ENCODE results near the gene CTNND2.
A peak's percentile ranks its signal among the peaks of the same experiment; 100 is the strongest.

CTNND2 gene

GRCh38 chr5:11355491-11355890 lies 548.8 kb downstream of the CTNND2 start:
- no peak overlapping the region for H3K4me3 ChIP-seq (ENCODE audit: low read length)
- no peak for TF ChIP-seq CTCF (conservative IDR thresholded peaks at IDR 0.05; ENCODE audit: low read depth, low read length)
- DNase-seq (ENCODE audit: low read depth) = no peak

GRCh38 chr5:11346336-11346735 lies 557.9 kb downstream of the CTNND2 start:
- TF ChIP-seq CTCF (conservative IDR thresholded peaks at IDR 0.05; ENCODE audit: low read depth, low read length) = no peak
- no peak for DNase-seq (ENCODE audit: low read depth)
- H3K4me3 ChIP-seq (ENCODE audit: low read length) = no peak overlapping the region

- DNase-seq (ENCODE audit: low read depth) = no peak
- no peak overlapping the region for H3K4me3 ChIP-seq (ENCODE audit: low read length)
- no peak for TF ChIP-seq CTCF (conservative IDR thresholded peaks at IDR 0.05; ENCODE audit: low read depth, low read length)
Observed at GRCh38 chr5:11335881-11336760, 568.1 kb downstream of the CTNND2 start.

- DNase-seq (ENCODE audit: low read depth) = no peak
- no peak overlapping the region for H3K4me3 ChIP-seq (ENCODE audit: low read length)
- TF ChIP-seq CTCF (conservative IDR thresholded peaks at IDR 0.05; ENCODE audit: low read depth, low read length) = no peak
Observed at GRCh38 chr5:11334404-11334803, 569.8 kb downstream of the CTNND2 start.

GRCh38 chr5:11329679-11330078 lies 574.6 kb downstream of the CTNND2 start:
- no peak for DNase-seq (ENCODE audit: low read depth)
- no peak for TF ChIP-seq CTCF (conservative IDR thresholded peaks at IDR 0.05; ENCODE audit: low read depth, low read length)
- H3K4me3 ChIP-seq (ENCODE audit: low read length) = no peak overlapping the region

GRCh38 chr5:11324521-11325289 lies 579.5 kb downstream of the CTNND2 start:
- no peak for TF ChIP-seq CTCF (conservative IDR thresholded peaks at IDR 0.05; ENCODE audit: low read depth, low read length)
- no peak overlapping the region for H3K4me3 ChIP-seq (ENCODE audit: low read length)
- peak; percentile 15 for DNase-seq (ENCODE audit: low read depth)

Measured in retinal pigment epithelial cell (primary cell).